ENCODE results near the gene TMEM258.

GRCh38 chr11:61782299-61782698, 10.1 kb downstream of the TMEM258 start:
- TF ChIP-seq CTCF (IDR thresholded peaks at IDR 0.05; ENCODE audit: low read length): no peak
- no peak for TF ChIP-seq EZH2 (IDR thresholded peaks at IDR 0.05; ENCODE audit: borderline replicate concordance, low read length)

Measured in OCI-LY1 (cell line).